ENCODE results near the gene STEAP3. TPM values are rescaled to one million over a fixed set of nuclear protein-coding genes. Genes with fewer than 3 reads are reported as not detected.

STEAP3 gene
- 34.1 to 46.9 TPM (median 41.3 TPM) in 5 replicates for total RNA-seq (2022; extraction: Qiagen RNA extraction; ENCODE audit: low read depth)

GRCh38 chr2:119223521-119224390, at the start of gene STEAP3:
TSS of gene STEAP3 (plus strand) at chr2:119223834. CDS start at chr2:119231013, 7,179 bp downstream.

Other genes starting within 250 kb of the STEAP3 start
- gene C1QL2, start 65.1 kb upstream of the STEAP3 start, total RNA-seq (2022; extraction: Qiagen RNA extraction; ENCODE audit: low read depth) = 0.07 to 0.15 TPM (median 0.11 TPM) in 4 of 5 replicates, not detected in the other
- gene C2orf76, start 143.0 kb downstream of the STEAP3 start, total RNA-seq (2022; extraction: Qiagen RNA extraction; ENCODE audit: low read depth) = 8.7 to 15.4 TPM (median 12.9 TPM) in 5 replicates
- gene DBI, start 143.1 kb downstream of the STEAP3 start, total RNA-seq (2022; extraction: Qiagen RNA extraction; ENCODE audit: low read depth) = 398 to 558 TPM (median 406 TPM) in 5 replicates
- gene TMEM37, start 208.0 kb downstream of the STEAP3 start, total RNA-seq (2022; extraction: Qiagen RNA extraction; ENCODE audit: low read depth) = 1.5 to 2.7 TPM (median 2.2 TPM) in 5 replicates